HG03342 (cell line): Measurements from ENCODE around the gene CCNYL1.

Source experiments
- ATAC-seq: cut with Tn5 transposase; IDR thresholded peaks from one replicate; pipeline ENCODE4 v1.9.1; 2021; ENCODE audit warnings: mild to moderate bottlenecking, moderate library complexity; ENCODE audit not compliant: unreplicated experiment

The CCNYL1 gene

GRCh38 chr2:207763303-207763917, 52.0 kb downstream of the CCNYL1 start:
- no peak for ATAC-seq

DNA sequence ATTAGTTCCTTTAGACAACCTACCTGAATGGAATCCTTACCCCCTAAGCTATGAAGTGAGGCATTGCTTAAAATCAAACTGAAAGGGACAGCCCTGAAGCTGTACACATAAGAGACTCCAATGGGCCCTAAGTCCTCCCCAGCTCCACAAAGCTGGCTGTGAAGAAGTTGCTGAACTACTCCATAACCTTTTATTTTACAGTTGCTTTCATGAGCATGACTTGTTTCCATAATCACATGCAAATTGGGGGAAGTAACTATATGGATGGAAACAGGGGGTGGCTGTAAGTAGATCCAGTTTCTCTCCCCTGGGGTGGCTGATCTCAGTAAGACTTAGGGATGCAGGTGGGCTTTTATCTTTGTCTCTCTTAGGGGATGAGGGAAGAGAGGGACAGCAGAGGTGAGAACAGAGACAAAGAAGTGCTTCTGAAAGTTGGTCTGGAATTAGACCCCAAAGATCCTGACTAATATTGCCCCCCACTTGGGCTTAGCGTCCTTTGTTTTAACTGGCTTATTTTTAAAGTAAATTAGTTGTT, 52.7 kb downstream of the CCNYL1 start:
- no peak for ATAC-seq

- ATAC-seq = no peak
Measured at GRCh38 chr2:207765547-207765946, 54.1 kb downstream of the CCNYL1 start.

DNA sequence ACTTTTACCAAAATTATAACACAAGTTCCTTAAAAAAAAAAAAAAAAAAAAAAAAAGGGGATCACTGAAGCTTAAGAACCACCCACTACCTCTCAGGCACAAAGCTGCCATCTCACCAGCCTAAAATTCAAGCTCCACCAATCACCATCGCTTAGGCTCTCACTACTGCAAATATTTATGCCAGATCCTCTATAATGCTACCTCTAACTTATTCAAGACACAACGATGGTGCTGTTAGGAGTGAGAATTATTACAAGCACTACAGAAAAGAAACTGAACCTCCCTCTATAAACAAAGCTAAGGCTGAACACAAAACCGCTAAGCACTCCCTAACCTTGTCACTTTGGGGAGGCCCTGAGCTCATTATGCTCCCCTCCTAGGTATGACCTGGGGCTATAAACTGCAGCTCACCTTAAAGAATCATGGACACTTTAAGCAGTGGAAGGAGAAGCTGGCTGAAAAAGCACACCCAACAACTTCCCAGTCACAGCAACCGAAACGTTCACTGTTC, 54.7 kb downstream of the CCNYL1 start:
- no peak for ATAC-seq

GRCh38 chr2:207766697-207767460, 55.4 kb downstream of the CCNYL1 start:
- ATAC-seq = no peak

DNA sequence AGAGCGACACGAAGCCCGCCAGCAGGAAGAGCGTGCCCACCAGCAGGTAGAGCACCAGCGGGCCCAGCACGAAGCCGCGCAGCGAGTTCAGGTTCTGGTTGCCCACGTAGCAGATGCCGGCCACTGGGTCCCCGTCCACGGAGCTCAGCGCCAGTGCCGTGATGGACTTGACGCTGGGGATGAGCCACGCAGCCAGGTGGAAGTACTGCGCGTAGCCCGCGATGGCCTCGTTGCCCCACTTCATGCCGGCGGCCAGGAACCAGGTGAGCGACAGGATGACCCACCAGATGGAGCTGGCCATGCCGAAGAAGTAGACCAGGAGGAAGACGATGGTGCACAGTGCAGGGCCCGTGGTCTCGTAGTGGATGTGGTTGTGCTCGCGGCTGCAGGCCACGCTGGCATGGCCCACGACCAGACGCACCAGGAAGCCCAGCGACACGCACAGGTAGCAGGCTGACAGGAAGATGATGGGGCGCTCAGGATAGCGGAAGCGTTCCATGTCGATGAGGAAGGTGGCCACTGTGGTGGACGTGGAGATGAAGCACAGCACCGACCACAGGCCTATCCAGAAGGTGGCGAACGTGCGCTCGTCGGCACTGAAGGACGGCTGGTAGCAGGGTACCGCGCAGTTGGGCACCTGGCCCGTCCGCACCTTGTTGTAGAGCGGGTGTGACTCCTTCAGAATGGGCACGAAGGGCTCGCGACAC, 56.2 kb downstream of the CCNYL1 start:
- no peak for ATAC-seq

GRCh38 chr2:207768168-207768865, 56.9 kb downstream of the CCNYL1 start:
- ATAC-seq = no peak

DNA sequence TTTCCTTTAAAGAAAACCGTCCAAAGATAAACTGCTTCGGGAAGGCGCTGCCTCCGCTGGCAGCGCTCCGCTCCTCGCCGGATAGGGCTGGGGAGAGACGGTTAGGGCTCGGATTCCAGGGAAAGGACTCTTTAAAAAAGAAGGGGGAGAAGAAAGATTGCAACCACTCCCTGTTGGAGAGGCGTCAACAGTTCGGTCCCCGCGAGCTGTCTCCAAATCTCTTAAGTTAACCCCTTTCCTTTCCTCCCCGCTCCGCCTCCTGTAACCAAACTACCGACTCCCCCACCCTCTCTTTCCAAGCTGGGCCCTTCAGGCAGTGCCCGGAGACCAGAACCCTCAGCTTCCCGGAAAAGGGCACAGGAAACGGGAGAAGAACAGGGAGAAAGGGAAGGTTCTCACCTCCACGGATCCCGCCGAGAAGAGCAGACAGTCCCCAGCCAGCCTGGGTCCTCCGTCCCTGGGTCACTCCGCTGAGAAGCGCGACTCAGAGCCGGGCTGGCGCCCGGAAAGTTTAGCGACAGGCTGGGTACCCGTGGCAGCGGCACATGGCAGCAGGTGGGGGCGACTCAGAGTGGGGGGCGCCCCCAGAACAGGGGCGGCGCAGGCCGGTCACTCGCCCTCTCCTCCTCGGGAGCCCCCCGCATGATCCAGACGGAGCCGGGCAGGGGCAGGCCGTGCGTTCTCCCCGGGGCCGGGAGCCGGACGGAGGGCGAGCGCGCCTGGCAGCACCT, 57.6 kb downstream of the CCNYL1 start:
- peak; percentile 12 for ATAC-seq

GRCh38 chr2:207770602-207771404, 59.4 kb downstream of the CCNYL1 start:
- no peak for ATAC-seq

GRCh38 chr2:207771421-207771820, 60.0 kb downstream of the CCNYL1 start:
- ATAC-seq = no peak

DNA sequence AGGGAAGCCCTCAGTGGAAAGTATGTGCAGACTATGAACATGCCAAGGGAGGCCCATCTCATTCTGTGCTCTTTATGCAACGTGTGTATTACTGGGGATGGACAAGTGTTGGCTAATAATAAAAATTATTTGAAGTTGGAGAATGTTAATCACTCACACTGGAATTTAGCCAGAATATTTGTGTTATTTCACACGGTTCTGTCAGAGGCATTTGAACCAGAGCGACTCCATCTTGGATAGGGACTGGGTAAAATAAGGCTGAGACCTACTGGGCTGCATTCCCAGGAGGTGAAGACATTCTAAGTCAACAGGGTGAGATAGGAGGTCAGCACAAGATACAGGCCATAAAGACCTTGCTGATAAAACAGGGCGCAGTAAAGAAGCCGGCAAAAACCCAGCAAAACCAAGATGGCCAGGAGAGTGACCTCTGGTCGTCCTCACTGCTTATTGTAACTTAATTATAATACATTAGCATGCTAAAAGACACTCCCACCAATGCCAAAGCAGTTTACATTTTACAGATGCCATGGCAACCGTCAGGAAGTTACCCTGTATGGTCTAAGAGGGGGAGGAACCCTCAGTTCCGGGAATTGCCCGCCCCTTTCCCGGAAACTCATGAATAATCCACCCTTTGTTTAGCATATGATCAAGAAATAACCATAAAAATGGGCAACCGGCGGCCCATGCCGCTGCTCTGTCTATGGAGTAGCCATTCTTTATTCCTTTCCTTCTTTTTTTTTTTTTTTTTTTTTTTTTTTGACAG, 60.8 kb downstream of the CCNYL1 start:
- ATAC-seq = no peak

GRCh38 chr2:207772844-207773205, 61.4 kb downstream of the CCNYL1 start:
- no peak for ATAC-seq

DNA sequence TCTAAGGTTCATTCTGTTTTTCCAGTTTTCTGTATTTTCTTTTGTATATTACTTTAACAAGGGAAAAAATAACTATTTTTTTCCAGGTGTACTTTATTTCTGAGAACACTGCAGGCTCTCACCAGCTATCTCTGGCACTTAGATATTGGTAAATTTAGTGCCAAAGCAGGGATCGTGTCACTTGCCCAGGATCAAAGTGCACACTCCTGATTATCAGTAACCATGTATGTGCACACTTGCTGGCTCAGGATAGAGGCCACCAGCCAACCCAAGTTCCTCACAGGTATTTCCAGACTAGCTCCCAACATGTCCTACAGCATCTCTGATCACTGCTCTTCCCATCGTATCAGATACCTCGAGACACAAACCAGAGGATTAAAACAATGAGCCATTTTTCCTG, 64.0 kb downstream of the CCNYL1 start:
- no peak for ATAC-seq

- ATAC-seq = no peak
Measured at GRCh38 chr2:207777124-207777523, 65.7 kb downstream of the CCNYL1 start.

DNA sequence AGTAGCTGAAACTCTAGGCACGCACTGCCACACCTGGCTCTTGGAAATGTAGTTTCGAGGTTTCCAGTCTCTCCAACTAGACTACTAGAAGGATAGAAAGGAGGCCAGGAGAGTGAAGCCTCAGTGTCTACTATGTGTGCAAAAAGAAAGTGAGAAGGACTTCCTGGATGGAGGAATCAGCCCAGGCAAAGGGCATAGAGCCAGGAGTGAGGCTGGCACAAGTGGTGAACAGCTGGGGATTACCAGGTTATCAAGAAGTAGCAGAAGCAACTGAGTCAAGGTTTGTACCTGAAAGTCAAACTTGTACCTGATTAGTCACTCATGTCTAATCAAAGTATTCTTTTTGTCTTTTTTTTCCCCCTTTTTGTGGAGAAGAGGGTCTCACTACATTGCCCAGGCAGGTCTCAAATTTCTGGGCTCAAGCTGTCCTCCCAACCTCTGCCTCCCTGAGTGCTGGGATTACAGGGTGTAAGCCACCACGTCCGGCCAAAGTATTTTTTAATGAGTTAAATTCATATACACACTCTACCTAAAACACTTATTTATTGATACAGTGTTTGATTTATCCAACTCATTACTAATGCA, 67.0 kb downstream of the CCNYL1 start:
- ATAC-seq = no peak

DNA sequence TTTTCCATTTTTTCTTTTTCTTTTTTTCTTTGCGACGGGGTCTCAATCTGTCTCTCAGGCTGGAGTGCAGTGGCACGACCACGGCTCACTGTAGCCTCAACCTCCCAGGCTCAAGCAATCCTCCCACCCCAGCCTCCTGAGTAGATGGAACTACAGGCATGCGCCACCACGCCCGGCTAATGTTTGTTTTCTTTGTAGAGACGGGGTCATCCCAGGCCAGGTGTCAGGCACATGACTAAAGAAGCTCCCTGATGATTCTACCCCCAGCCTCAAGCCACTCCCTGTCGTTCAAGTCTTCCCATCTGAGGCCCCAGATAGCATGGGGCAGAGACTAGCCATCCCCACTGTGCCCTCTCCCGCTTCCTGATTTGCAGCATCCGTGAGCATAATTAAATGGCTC, 68.1 kb downstream of the CCNYL1 start:
- ATAC-seq = no peak

DNA sequence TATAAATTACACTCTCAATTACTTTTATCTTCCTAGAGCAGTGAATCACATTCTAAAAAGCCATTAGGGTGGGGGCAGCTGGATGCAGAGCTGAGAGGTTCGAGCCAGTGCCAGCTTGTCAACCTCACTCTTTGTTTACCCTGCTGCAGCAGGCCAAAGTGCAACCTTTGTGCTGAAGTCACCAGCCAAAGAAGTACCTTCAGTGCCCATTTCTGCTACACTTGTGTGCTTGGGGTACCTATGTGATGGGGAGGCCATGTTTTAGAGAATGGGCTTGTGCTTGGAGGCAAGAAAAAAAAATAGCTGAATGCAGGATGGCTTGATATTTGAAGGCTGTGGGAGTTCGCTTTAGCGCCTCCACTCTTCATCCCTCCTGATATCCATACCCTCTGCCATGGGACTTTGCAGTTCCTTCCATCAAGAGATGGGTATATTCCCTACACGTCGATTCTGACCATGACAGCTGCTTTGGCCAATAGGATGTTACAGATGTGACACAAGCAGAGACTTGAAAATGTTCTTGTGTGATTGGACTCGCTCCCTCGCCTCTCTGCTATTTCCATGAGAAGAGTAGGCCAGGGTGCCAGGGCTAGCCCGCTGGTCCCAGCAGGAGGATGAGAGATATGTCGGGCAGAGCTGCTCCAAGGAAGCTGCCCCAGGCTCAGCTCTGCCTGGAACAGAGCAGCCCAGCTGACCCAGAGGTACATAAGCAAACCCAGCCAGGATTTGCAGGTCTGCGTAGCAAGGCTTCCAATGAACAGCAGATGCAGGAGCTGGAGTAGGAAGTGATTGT, 71.0 kb downstream of the CCNYL1 start:
- no peak for ATAC-seq

GRCh38 chr2:207783514-207783913, 72.1 kb downstream of the CCNYL1 start:
- ATAC-seq = no peak
